Activated B cell treated with CpG ODN at 0.5 μM for 24 hours (primary cell): ENCODE data around the gene THEM4. TPM values are rescaled to one million over a fixed set of nuclear protein-coding genes. Genes with fewer than 3 reads are reported as not detected.

Source experiments
- ATAC-seq: fragments of 200-7000 bp; cut with Tn5 transposase; one replicate; pipeline ENCODE4 v1.10.0; 2021; ENCODE audit warnings: low read depth, mild to moderate bottlenecking, moderate library complexity
- CTCF ChIA-PET: fragments of 350-600 bp; sonication (Branson Sonifier 250); formaldehyde crosslinking; loops from one replicate; lab custom pipeline; 2021; ENCODE audit warnings: antibody characterized with exemption; lab: Charles Lee
- POLR2A ChIA-PET: fragments of 350-600 bp; sonication (Branson Sonifier 250); formaldehyde crosslinking; loops from one replicate; lab custom pipeline; 2021; ENCODE audit warnings: antibody characterized with exemption; lab: Charles Lee
- DNase-seq: peaks from one replicate; pipeline ENCODE4 v3.0.0; 2022
- H3K27ac Mint-ChIP-seq: one replicate; pipeline ENCODE4 v1.8.0; 2020; ENCODE audit warnings: mixed read lengths
- H3K27me3 Mint-ChIP-seq: one replicate; pipeline ENCODE4 v1.8.0; 2021; ENCODE audit warnings: mixed read lengths
- H3K36me3 Mint-ChIP-seq: one replicate; pipeline ENCODE4 v1.8.0; 2021; ENCODE audit warnings: low read depth, mixed read lengths
- H3K4me1 Mint-ChIP-seq: one replicate; pipeline ENCODE4 v1.8.0; 2021; ENCODE audit warnings: mixed read lengths
- H3K4me3 Mint-ChIP-seq: one replicate; pipeline ENCODE4 v1.8.0; 2020; ENCODE audit warnings: mild to moderate bottlenecking, mixed read lengths
- H3K9me3 Mint-ChIP-seq: one replicate; pipeline ENCODE4 v1.8.0; 2020; ENCODE audit warnings: mixed read lengths
- intact Hi-C: fragments of 100-400 bp; cut with micrococcal nuclease; formaldehyde crosslinking; loops from one replicate; pipeline ENCODE4 v1.15.1; 2024
- total RNA-seq: library from RNA; stranded (reverse); gene quantifications from 2 replicates; pipeline ENCODE4 v1.2.3, GENCODE V29; 2022
- TF ChIP-seq, protein P1 (sequence below): fragments of 200-600 bp; IDR thresholded peaks from one replicate; pipeline ENCODE4 v1.8.0; 2022; ENCODE audit warnings: antibody characterized with exemption, mild to moderate bottlenecking

THEM4 gene
- total RNA-seq, 1 donor from 2014 or later = 22.8 TPM

DNA sequence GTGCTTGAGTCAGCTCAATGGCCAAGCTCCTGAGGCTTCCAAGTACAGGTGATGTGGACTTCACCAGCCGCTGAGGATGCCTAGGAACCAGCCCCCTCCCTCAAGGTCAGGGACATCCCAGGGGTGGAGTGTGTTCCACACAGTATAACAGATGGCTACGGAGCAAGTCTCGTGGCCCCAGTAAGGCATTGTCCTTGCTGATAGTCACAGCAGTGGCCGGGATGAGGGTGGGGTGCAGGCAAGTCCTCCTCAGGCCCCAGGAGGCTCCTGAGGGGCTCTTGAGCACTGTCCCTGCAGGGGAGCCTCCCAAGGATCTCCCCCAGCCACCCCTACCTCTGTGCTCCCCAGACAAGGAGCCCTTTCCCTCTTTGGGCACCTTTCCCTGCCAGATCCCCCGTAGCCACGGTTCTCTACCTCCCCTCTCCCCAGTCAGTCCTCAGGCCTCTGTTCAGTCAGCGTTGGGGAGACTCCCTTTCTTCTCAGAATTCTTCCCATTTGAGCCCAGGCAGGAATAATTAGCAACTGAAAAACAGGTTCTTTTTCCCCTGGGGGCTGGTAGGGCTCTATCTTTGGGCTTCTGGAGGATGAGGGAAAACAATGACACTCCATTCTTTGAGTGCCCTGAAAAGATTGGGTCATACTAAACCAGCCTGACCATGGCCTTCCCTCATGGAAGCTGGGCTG is 48.7 kb downstream of the THEM4 start:
- no peak overlapping the region for H3K27ac Mint-ChIP-seq
- peaks cover 8% of the 10 kb centered on the region for H3K27me3 Mint-ChIP-seq
- H3K4me1 Mint-ChIP-seq = peaks cover 9% of the 10 kb centered on the region
- ChIA-PET CTCF (no interaction called here), POLR2A (interaction anchor here (1.5 kb wide), 1 partner anchor 21 kb away, joined by 4 read pairs; the partner anchor contains the start of gene C2CD4D)
- H3K9me3 Mint-ChIP-seq = no peaks in the 10 kb centered on the region
- H3K36me3 Mint-ChIP-seq = no peaks in the 10 kb centered on the region
- H3K4me3 Mint-ChIP-seq = no peak overlapping the region
- ATAC-seq (no peak), DNase-seq (no peak)
- TF ChIP-seq, protein P1, sequence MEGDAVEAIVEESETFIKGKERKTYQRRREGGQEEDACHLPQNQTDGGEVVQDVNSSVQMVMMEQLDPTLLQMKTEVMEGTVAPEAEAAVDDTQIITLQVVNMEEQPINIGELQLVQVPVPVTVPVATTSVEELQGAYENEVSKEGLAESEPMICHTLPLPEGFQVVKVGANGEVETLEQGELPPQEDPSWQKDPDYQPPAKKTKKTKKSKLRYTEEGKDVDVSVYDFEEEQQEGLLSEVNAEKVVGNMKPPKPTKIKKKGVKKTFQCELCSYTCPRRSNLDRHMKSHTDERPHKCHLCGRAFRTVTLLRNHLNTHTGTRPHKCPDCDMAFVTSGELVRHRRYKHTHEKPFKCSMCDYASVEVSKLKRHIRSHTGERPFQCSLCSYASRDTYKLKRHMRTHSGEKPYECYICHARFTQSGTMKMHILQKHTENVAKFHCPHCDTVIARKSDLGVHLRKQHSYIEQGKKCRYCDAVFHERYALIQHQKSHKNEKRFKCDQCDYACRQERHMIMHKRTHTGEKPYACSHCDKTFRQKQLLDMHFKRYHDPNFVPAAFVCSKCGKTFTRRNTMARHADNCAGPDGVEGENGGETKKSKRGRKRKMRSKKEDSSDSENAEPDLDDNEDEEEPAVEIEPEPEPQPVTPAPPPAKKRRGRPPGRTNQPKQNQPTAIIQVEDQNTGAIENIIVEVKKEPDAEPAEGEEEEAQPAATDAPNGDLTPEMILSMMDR = no peak
- intact Hi-C loops = no loop called here

GRCh38 chr1:151859891-151860293 is 49.4 kb downstream of the THEM4 start:
- intact Hi-C loops = no loop called here
- H3K4me3 Mint-ChIP-seq = no peak overlapping the region
- peaks cover 3% of the 10 kb centered on the region for H3K27me3 Mint-ChIP-seq
- TF ChIP-seq, protein P1 = no peak
- no peaks in the 10 kb centered on the region for H3K9me3 Mint-ChIP-seq
- DNase-seq = no peak
- ATAC-seq = peak; percentile 34
- H3K36me3 Mint-ChIP-seq = no peaks in the 10 kb centered on the region
- POLR2A ChIA-PET = interaction anchor here (1.5 kb wide), 1 partner anchor 20 kb away, joined by 4 read pairs; the partner anchor contains the start of gene C2CD4D
- H3K27ac Mint-ChIP-seq = no peak overlapping the region
- peaks cover 9% of the 10 kb centered on the region for H3K4me1 Mint-ChIP-seq
- CTCF ChIA-PET = interaction anchor here (0.9 to 1.0 kb wide), 2 partner anchors 14 to 142 kb away, joined by 3 read pairs; no protein-coding TSS in a partner anchor

DNA sequence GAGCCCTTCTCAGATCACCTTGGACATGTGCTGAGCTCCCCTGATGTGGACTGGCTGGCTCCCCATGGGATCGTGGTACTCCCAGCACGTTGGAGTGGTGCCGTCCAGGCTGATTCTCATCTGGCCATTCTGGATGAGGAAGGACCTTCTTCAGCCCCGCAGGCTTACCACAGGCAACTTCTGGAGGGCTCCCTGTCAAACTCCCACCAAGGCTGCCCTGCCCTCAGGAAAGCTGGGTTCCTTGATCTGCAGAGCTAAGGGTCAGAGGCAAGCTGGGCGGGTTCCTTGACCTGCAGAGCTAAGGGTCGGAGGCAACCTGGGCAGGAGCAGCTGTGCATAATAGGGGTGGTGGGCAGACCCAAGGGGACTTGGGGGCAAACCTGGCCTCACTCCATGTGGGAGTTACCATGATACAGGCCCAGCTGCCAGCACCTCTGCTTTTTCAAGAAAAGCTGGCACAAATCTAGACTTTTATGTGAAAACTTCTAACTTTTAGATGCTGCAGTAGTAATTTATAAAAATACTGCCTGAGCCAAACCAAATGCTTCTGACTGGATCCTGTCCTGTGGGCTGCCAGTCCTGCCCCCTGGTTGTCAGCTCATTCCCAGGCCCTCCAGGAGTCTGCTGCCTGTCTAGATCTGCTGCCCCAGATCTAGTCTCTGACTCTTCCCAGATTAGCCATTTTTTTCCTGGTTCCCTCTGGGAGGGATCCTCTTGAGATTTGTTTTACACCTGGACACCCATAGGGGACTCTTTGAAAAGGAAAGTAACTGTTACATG is 50.2 kb downstream of the THEM4 start:
- Mint-ChIP-seq H3K4me1 (peaks cover 9% of the 10 kb centered on the region), H3K36me3 (no peaks in the 10 kb centered on the region), H3K4me3 (no peak overlapping the region), H3K27me3 (peaks cover 3% of the 10 kb centered on the region), H3K27ac (no peak overlapping the region), H3K9me3 (no peaks in the 10 kb centered on the region)
- TF ChIP-seq, protein P1 = no peak
- no peak for ATAC-seq
- ChIA-PET POLR2A (no interaction called here), CTCF (interaction anchor here (0.9 to 1.0 kb wide), 2 partner anchors 13 to 143 kb away, joined by 3 read pairs; no protein-coding TSS in a partner anchor)
- intact Hi-C loops = no loop called here
- no peak for DNase-seq

GRCh38 chr1:151858030-151858746 is 51.1 kb downstream of the THEM4 start:
- no peaks in the 10 kb centered on the region for H3K9me3 Mint-ChIP-seq
- TF ChIP-seq, protein P1 = no peak
- ATAC-seq (no peak), DNase-seq (no peak)
- POLR2A ChIA-PET = no interaction called here
- H3K36me3 Mint-ChIP-seq = no peaks in the 10 kb centered on the region
- no peak overlapping the region for H3K27ac Mint-ChIP-seq
- intact Hi-C loops = no loop called here
- peaks cover 3% of the 10 kb centered on the region for H3K27me3 Mint-ChIP-seq
- no peak overlapping the region for H3K4me3 Mint-ChIP-seq
- CTCF ChIA-PET = no interaction called here
- peaks cover 9% of the 10 kb centered on the region for H3K4me1 Mint-ChIP-seq
